DMS53 (cell line): ENCODE measurements around the gene EMC7.
"Not testable (repeated sequence)": the region's sequence is repeated elsewhere in the genome, so short reads cannot be mapped to it uniquely, and the experiment has no call there.

Experiments used
- DNase-seq: peaks from one replicate; lab custom pipeline; 2025; lab: John Stamatoyannopoulos, UW

Gene EMC7

DNA sequence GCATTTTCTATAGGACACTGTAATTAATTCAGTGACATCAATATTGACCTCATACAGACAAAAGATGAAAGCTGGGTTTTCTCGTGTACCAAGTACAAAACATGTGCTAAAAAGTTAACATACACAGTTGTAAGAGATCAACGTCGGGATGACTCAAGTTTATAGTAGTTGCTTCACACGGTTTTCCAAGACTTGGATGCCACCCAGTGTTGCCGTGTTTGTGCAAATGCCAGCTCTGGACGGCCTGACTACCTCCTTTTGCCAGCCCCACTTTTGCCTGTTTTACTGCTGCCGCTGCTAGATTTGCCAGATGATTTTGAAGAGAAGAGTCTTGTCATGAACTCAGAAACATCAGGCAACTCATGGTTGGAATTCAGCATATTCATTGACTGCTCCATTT lies 17.6 kb downstream of the EMC7 start:
- no peak for DNase-seq

DNA sequence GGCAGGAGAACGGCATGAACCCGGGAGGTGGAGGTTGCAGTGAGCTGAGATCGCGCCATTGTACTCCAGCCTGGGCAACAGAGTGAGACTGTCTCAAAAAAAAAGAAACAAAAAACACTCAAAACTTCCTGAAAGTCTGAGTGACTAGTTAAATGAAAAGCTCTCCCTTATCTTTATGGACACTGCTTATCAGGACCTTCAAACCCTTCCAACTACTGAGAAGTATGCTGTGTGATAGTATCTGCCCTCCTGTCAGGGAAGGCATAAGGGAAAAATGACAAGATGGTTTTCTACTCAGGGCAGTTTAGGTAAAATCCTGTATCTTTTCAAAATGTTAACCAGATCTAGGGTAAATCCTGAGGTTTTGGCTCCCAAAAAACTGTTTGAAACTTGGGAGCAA lies 21.8 kb downstream of the EMC7 start:
- no peak for DNase-seq

DNA sequence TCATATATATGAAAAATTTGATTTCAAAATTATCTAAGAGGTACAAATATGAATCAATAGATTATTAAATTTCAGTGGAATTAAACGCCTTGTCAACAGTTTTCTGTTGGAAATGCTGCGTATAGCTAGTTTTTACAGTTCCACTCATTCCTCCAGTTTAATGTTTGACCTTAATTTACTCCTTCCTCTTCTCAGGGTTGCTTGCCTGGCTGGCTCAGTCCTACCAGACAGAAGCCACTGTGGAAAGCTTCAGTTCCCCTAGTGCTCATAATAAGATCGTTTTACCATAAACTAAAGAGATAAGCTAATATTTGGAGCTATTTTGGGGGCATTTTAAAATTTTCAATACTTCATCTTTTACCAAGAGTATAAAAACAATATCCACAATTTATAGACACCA lies 22.8 kb downstream of the EMC7 start:
- DNase-seq, result no peak

- no peak for DNase-seq
Observed at GRCh38 chr15:34076785-34077184, 24.9 kb downstream of the EMC7 start.

DNA sequence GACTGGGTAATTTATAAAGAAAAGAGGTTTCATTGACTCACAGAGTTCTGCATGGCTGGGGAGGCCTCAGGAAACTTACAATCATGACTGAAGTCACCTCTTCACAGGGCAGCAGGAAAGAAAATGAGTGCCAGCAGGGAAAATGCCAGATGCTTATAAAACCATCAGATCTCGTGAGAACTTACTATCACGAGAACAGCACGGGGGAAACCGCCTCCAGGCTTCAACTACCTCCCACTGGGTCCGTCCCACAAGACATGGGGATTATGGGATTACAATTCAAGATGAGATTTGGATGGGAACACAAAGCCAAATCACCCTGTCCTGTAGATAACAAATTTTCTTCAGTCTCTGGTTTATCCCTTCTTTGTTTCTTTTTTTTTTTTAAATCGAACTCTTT lies 31.7 kb downstream of the EMC7 start:
- DNase-seq, result no peak

- no peak for DNase-seq
Observed at GRCh38 chr15:34065941-34066340, 35.7 kb downstream of the EMC7 start.

DNA sequence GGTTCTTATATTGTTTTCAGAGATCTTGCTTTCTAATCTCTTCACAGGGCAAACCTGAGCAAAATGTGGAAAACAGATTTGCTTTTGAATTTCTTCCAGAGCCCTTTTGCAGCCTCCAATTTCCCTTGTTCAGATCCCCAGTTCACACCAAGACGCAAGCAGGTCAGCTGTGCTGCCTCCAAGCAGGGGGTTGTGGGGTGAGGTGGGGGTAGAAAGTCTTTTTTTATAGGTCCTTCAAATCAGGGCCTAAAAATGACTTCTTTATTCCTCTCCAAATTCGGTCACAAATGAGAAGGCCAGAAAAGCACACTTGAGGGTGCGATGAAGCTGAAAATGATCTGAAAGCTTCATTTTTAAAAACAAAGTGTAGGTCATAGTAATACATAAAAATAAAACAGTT lies 36.4 kb downstream of the EMC7 start:
- no peak for DNase-seq

DNA sequence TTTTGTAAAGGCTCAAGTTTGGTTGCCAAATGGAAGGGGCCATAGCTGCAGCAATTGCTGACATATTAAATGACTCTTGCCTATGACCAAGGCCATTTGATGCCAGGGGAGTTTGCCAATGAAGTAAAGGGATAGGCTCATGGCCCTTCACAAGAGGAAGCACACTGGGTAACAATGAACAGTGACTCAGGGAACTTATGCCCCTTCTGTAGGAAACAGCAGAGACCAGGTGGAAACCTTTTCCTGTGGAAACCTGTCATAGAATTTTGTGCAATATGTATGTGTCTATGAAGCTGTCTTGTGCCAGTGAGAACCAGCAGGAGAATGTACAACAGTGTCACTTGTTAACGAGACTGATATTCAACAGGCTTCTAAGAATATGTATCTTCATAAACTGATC lies 37.2 kb downstream of the EMC7 start:
- peak; percentile 4 for DNase-seq

GRCh38 chr15:34059946-34060345 lies 41.7 kb downstream of the EMC7 start:
- DNase-seq, result no peak

DNA sequence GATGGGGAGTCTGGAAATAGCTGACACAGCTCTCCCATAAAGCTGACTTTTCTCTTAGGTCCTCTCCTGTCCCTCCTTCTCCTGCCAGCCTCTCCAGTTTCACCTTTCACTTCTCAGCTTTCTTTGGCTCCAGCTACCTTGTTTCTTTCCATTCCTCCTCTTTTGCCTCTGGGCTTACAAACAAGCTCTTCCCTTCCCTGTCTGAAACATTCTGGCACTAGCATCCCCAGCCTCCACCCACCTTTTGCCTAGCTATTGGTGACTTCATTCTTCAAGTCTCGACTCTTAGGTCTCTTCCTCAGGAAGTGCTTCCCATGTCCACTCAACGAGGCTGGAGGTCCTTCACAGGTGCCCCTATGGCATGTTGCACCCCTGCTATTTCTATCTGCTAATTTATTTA lies 42.2 kb downstream of the EMC7 start:
- no peak for DNase-seq

DNA sequence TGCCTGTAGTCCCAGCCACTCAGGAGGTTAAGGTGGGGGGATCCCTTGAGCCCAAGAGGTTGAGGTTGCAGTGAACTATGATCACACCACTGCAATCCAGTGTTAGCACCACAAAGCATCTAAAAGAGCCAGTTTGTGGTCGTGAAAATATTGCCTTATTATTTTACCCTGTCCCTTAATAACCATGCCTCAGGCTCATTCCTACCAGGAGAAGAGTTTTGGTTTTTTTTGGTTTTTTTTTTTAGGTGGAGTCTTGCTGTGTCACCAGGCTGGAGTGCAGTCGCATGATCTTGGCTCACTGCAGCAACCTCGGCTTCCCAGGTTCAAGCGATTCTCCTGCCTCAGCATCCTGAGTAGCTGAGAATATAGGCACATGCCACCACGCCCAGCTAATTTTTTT lies 44.8 kb downstream of the EMC7 start:
- DNase-seq, result no peak

DNA sequence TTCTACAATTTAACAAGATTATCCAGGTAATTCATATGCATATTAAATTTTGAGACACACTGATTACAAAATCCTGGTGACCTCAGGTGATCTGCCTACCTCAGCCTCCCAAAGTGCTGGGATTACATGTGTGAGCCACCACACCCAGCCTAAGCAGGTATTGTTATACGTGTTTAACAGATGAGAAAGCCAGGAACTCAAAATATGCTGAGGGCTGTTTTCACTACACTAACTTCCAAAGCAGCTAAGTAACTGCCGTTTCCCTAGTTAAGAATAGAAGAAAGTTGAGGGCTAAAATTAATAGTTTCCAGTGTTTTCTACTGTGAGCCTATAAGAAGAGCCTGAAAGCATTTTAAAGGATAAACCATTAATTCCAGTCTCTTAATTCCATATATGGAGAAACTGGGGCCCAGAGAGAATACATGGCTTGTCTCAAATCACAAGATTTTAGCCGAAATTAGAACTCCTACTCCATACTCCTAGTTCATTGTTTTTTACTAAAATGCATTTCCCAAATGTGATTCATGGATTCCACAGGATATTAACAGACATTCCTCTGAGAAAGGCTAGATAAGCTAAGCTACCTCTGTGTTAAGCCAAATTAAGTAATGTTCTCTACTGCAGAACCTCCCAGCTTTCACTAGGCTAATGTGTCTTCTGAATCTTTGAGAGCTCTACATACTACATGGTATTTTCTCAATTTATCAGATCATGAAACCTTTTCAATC lies 45.6 kb downstream of the EMC7 start:
- no peak for DNase-seq

DNA sequence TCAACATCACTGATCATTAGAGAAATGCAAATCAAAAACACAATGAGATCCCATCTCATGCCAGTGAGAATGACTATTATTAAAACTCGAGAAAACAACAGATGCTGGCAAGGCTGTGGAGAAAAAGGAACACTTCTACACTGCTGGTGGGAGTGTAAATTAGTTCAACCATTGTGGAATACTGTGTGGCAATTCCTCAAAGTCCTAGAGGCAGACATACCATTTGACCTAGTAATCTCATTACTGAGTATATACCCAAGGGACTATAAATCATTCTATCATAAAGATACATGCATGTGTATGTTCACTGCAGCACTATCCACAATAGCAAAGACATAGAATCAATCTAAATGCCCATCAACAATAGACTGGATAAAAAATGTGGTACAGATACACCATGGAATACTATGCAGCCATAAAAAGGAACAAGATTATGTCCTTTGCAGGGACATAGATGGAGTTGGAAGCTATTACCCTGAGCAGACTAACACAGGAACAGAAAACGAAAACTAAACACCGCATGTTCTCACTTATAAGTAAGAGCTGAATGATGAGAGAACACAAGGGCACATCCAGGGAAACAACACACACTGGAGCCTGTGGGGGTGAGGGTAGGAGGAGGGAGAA lies 47.5 kb downstream of the EMC7 start:
- no peak for DNase-seq

GRCh38 chr15:34050385-34050784 lies 51.3 kb downstream of the EMC7 start:
- DNase-seq, result not testable (repeated sequence)

- DNase-seq, result no peak
Observed at GRCh38 chr15:34049112-34049511, 52.5 kb downstream of the EMC7 start.

DNA sequence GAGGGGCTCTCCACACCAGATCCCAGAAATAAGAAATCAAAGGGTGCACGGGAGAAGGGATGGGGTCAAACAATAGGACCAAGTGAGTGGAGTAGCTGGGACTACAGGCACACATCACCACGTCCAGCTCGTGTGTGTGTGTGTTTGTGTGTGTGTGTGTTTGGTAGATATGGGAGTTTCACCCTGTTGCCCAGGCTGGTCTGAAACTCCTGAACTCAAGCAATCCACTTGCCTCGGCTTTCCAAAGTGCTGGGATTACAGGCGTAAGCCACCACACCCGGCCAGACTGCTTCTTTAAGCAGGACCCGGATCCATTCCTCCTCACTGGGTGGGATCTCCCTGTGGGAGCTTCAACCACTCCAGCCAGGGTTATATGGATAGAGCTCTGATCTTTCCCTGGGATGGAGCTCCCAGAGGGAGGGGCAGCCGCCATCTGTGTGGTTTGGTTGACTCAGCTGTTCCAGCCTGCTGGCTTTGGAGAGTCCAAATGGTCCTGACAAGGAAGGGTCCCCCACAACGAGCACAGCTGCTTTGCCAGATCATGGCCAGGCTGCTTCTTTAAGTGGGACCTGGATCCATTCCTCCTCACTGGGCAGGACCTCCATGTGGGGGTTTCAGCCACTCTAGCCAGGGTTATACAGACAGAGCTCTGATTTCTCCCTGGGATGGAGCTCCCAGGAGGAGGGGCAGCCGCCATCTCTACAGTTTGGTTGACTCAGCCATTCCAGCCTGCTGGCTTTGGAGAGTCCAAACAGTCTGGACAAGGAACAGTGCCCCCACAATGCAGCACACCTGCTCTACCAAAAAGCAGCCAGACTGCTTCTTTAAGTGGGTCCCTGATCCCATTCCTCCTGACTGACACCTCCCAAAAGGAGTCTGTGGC lies 53.5 kb downstream of the EMC7 start:
- no peak for DNase-seq

DNA sequence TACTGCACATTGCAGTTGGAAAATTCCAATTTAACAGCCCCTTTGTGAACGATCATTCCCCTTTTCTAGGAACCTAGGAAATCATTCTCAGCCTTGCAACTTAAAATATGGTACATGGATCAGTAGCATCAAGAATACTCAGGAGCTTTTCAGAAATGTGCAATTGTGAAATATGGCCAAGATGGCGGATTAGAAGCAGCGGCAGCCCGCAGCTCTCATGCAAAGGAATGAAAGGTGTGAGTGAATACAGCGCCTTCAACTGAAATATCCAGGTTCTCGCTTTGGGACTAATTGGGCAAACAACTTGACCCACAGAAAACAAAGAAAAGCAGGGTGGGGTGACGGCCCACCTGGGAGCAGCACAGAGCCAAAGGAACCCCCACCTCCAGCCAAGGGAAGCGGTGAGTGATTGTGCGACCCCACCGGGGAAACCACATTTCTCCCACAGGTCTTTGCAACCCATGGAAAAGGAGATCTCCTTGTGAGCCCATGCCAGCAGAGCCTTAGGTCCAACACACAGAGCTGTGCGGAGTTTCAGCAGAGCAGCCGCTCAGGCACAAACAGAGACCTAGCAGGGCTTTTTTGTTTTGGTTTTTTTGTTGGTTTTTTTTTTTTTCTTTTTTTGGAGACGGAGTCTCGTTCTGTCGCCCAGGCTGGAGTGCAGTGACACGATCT lies 55.1 kb downstream of the EMC7 start:
- DNase-seq, result no peak

DNA sequence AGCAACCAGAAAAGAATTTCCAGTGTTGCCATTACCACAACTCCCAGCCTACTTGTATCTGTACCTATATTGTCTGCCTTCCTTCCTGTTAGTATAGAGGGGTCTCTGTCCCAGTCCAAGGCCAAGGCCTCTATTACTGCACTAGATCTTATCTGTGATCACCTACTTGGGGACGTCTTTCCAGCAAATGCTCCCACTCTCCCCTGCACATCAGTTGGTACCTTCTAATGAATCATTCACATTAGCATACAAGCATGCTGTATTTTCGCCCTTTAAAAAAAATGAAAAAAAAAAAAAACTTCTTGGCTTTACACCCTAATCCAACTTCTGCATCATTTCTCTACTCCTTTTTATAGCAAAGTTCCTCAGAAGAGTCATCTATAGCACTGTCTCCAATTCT lies 57.8 kb downstream of the EMC7 start:
- no peak for DNase-seq

DNA sequence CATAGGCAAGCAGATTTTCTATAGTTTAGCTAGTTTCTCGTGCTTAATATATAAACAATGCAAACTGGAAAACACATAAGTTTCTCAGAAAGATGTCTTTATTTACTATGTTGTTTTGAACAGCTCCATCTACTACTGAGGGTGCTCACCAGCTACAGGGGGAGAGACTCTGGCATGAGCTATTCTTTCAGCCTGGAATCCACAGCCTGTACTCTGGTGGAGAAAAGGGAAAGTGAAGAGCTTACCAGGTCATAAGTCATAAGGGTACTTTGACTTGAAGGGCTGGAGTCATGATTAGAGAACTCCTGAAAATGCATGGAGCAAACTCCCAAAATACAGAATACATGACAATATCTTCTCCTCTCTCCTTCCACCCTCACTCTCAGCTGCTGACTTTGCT lies 58.3 kb downstream of the EMC7 start:
- DNase-seq, result no peak

- no peak for DNase-seq
Observed at GRCh38 chr15:34039790-34040113, 61.9 kb downstream of the EMC7 start.

- DNase-seq, result peak; percentile 75
Observed at GRCh38 chr15:34038871-34039789, 62.5 kb downstream of the EMC7 start, which contains the start of gene AVEN. TSS of gene AVEN (minus strand) at chr15:34039204. CDS start at chr15:34039046, 158 bp downstream.
